Activated naive CD4-positive, alpha-beta T cell treated with anti-CD3 and anti-CD28 coated beads, Interleukin-2, amount 50 U/mL, for 16 hours (primary cell): Measurements from ENCODE around the gene NOL4L.
"Not testable (repeated sequence)": the region's sequence is repeated elsewhere in the genome, so short reads cannot be mapped to it uniquely, and the experiment has no call there.

Experiments
- DNase-seq: peaks from one replicate; pipeline ENCODE4 v3.0.0-alpha.2; 2020

NOL4L gene

DNA sequence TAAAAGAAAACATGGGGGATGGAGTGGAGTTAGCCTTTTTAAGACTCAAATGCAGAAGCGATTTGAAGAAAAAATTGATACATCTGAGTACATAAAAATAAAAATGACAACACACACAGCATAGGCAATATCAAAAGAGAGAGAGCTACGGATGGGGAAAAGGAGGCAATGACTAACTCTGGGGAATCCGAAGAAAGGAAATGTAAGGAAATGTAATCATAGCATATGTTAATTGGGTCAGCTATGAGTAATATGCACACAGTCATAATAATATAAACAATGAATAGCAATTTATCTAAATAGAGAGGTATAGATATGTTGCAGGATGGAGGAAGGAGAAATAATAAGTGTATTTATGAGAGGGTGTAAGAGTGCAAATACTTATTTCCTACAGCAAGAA, 83.4 kb downstream of the NOL4L start:
- DNase-seq, result no peak

DNA sequence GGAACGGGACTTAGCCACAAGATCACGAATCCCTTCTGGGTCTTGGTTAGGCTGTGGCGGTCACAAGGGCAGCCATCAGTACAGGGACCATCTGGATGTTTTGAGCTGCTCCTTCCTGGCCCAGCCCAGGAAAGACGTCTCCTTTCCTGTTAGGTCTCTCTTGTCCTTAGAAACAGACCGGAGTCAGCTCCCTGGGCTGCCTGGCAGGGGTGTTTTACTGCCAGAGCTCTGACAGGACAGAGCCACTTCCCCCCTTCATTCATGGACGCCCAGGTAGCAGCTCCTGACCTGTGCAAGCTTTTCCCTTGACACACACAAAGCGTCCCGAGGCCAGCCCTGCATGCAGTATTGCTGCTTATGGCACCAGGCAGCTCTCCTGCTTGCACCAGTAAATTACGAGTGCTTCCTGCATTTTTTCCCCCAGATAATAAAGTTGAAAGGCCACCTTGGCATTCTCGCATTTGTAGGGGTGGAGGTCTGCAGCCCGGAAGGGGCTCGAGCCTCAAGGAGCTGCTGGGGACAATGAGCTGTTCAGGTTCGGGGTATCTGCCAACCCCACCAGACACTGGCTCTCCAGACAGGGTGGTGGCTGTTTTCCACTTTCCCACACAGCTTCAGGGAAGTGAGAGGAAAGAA, 87.4 kb downstream of the NOL4L start:
- no peak for DNase-seq

DNA sequence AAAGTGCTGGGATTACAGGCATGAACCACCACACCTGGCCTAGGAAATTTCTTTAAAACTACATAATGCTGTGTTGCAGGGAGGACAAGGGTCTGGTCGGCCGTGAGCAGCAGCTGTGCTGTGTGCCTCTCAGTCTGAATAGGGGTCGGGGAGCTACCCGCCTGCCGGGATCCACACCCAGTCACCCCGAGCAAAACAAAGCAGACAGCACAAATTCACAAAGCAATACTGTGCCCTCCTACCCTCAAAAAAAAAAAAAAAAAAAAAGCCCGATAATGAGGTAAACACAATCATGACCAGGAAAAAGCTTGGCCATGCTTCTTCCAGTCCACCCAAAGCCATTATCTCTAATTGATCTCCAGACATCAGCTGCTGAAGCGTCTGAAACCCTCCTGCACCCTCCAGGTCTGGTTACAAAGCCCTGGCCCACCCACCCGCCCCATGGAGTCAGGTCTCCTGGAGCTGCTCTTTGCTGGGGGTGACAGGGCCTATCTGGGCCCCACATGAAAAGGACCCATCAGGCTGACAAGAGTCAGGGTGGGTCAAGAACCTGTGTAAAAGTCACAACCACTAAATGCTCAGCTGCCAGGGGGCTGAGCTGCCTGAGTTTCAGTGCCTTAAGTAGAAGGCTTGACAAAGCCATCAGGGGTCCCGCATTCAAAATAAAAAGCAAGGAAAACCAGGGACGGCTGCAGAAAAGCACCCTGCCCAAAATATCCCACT, 88.2 kb downstream of the NOL4L start:
- no peak for DNase-seq

DNA sequence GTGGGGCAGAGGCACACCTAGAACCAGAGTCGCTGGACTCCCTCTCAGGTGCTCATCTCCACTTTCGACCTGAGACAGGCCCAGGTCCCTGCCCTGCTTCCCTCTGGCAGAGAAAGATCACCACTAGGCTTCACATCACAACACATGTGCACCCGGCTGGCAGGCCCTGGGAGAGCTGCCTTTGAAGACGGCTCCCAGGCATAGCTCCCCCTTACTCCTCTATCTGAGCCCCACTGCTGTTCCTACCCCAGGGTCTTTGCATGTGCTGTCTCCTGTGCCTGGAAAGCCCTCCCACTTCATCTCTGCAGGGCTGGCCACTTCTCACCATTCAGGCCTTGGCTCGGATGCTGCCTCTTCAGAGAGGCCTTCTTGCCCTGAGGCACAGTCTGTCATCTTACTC, 89.2 kb downstream of the NOL4L start:
- no peak for DNase-seq

DNA sequence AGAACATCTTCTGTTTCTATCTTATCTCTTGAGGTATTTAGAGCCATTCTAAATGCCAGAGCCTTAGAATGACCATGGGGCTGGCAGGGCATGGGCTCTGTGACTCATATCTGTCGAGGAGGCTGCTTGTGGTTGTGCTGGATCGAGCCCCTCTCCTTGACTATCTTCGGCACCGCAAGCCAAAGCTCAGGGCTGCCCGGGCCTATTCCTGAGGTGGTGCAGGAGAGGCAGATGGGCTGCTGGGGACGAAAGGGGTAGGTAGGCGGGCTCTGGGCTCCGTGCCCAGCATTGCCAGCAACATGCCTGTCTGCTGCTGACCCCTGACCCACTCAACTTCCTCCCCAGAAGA, 89.9 kb downstream of the NOL4L start:
- no peak for DNase-seq

DNA sequence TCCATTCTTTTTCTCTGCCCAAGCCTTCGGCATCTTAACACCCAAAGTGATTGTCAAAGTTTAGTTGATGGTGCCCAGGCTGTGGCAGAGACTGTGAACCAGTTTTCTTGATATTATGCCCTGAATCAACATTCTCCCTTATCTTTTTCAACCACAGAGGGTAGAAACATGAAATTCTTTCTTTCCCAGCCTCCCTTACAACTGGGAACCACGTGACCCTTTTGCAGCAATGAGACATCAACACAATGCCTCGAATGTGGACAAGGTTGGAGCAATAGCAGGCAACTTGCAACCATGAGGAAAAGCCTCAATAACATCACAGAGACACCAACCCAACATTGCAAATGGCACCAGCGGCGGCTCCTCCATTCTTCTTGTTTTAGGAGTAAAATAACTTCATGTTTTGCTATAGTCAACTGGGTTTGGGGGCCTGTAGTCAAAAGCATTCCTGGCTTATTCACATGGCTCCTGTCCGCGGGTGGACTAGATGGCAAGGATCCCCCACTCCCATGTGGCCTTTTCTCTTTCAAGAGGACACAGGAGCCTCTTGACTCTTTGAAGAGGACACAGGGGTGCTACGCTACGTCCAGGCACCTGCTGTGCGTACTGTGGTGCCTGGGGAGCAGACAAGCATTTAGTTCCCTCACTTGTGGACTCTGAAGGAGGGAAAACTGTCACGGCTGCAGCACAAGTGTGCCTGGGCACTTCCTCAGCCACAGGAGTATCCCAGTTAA, 90.5 kb downstream of the NOL4L start:
- no peak for DNase-seq

DNA sequence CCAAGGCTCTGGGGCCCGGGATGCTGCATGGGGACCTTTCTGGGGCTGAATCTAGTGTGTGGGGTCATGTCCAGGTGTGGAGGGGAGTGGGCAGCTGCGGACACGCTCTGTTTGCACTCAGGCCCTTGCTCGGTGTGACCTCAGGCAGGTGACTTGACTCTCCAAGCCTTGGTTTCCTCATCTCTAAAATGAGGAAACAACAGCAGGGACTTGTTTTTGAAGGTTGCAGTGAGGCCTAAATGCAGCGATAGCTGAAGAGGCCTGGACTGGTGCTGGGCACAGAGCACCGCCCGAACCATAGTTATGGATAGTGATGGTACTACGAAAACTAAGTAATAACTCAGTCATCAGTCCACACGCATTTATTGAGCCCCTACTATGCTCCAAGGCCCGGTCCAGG, 91.8 kb downstream of the NOL4L start:
- no peak for DNase-seq

DNA sequence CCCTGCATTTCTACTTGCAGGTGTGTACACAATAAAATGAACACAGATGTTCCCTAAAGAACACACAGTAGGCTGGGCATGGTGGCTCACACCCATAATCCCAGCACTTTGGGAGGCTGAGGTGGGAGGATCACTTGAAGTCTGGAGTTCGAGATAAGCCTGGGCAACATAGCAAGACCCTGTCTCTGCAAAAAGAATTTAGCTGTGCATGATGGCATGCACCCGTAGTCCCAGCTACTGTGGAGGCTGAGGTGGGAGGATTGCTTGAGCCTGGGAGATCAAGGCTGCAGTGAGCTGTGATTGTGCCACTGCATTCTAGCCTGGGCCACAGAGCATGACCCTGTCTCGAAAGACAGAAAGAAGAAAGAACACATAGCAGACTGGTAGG, 93.4 kb downstream of the NOL4L start:
- DNase-seq, result not testable (repeated sequence)

DNA sequence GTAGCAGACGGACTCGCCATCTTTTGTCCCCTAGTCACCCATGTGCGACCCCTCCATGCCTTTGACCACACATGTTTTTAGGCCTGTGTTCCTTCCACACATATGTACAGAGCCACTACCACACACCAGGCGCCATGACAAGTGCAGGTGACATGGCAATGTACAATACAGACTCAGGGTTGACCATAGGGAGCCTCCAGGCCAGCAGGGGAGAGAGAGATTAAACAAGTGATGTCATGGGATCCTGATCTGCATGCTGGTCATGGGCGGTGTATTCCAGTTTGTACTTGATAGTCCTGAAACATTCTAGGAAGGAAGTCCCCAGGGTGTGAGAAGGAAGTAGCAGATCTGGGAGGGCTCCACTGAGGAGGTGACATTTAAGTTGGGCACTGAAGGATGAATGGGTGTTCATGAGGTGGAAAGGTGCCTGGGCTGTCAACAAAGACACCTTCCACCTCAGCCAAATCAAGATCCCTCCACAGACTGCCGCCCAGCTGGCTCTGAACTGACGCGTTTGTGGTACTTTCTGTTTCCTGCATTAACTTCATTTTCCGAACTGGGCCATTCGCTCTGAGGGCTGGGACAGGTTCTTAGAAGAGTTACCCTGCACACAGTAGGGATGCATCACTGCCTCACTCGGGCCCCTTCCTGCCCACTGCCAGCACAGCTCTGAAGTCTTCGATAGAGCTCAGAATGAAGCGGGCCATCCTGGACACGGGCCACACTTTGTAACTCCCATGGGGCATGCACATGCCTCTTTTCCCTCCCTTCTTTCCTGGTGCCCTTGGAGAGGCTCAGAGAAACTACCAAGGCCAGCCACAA, 94.0 kb downstream of the NOL4L start:
- DNase-seq, result no peak

DNA sequence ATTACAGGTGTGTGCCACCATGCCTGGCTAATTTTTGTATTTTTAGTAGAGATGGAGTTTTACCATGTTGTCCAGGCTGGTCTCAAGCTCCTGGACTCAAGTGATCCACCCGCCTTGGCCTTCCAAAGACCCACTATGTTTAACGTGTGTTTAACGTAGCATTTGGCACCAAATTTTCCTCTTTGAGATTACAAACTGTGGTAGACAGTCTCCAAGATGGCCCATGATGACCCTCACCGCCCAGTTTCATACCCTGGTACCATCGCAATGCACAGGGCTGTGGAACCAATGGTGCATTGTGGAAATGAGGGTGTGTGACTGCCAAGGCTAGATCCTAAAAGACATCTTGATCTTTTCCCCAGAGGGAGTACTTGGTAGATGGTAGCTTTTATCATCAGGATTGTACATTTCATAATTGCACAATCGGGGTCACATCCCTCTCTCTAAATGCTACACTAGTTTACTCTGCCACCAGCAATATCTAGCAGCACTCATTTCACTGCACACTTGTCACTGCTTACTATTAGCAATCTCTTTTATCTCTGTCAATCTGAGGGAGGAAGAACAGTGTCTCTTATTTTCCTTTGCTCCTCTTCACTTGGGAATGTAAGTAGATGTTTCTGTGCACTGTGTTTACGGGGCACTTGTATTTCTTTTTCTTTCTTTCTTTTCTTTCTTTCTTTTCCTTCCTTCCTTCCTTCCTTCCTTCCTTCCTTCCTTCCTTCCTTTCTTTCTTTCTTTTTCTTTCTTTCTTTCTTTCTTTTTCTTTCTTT, 96.9 kb downstream of the NOL4L start:
- no peak for DNase-seq

DNA sequence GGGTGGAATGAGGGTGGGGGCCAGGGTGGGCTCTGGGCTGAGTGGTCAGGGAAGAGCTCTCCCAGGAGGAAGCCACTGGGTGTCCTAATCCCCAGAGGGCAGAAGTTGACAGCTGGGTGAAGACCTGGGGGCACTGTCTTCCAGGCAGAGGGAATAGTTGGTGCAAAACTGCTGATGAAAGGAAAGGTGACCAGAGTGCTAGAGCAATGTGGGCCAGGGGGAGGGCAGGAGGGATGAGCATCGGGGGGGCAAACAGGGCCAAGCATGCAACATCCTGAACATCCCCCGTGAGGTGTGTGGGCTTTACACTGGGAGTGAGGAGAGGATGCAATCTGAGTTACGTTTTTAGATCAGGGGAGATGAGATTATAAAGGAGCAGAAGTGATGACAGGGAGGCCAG, 97.8 kb downstream of the NOL4L start:
- no peak for DNase-seq

DNA sequence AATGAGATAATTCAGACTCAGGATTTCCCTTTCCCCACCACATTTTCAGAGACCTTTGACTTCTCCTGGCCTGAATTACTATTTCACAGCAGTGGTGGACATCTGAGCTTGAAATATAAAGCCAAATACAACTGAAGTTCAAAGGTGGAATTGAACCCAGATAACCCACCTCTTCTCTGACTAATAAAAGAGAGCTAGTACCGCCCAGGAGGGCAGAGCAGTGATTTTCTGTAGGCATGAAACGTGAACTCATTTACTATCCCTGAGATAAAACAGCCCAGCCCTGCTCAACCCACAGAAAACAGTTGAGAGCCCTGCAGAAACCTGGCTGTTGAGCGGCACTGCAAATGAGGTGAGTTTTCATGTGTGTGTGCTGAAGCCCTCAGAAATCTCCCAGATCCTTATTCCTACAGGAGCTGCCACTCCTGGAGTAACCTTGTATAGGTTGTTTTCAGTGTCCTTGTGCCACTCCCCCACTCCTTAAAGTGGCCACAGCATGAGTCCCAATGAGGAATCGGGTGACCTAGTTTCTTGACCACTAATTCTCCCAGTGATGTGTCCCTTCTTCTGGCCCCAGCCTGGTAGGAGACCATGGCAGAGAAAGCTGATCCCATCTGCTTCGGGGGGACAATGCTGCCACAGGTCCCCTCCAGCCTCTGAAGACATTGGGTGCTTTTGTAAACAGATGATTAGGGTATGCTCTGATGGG, 99.2 kb downstream of the NOL4L start:
- no peak for DNase-seq

DNA sequence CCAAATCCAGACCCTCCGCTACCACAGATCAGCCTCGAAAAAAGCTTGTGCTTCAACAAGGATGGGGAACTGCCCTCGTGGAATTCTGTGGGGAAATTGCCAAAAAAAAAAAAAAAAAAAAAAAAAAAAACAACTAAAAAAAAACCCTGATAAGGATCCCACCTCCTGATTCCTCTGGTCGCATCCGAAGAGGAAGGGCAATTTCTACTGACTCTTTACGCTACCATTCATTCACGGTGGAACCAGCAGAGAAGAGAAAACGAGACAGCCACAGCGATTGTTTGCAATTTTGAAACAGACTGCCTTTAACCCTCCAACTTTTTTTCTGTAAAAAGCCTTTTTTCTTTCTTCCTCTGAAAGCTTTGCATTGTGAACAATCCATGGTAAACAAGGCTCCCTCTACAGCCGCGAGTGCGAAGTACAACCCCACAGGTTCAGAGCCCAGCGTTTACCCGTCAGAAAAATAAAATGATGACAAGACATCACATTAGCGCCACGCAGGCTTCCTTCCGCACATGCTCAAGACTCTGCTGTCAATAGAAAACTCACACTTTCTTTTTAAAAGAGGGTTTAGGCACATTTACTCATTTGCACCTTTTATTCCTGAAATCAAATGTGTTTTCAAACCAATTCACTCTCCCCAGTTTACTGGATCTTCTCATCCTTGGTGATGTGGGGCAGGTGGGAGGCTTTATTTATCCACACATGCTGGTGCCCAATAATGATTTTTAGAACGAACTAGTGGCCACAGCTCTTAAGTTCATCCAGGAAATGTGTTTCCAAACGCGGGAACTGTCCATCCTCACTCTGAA, 100.0 kb downstream of the NOL4L start:
- peak; percentile 85 for DNase-seq

DNA sequence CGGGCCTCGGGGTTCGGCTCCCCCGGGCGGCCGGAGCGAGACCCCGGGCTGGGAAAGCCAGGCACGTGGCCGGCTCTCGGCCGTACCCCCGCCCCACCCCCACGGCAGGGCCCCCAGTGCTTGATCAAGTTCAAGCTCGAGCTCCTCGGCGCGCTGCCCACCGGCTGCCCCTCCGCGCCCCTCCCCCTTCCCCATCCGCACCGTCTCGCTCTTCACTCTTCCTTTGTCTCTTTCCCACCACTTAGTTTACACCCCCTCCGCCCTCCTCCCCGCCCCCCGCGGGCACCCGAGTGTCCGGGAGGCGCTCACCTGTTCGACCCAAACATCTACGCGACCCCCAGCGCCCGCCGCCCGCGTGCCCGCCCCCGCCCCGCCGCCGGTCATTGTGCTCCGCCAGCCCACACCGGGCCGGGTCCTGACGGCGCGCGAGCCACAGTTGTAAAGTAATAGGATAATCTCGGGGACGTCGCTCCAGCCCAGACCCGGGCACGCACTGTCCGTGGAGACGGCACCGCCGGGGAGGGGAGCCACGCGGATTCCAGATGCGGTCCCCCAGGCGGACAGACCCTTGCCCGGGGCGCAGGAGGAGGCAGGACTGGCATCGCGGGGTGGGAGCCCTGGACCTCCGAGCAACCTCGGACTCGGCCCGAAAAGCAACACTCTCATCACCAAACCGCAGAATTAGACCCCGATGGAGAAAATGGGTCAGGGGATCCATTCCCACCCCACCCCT, 100.7 kb downstream of the NOL4L start:
- peak; percentile 38 for DNase-seq

DNA sequence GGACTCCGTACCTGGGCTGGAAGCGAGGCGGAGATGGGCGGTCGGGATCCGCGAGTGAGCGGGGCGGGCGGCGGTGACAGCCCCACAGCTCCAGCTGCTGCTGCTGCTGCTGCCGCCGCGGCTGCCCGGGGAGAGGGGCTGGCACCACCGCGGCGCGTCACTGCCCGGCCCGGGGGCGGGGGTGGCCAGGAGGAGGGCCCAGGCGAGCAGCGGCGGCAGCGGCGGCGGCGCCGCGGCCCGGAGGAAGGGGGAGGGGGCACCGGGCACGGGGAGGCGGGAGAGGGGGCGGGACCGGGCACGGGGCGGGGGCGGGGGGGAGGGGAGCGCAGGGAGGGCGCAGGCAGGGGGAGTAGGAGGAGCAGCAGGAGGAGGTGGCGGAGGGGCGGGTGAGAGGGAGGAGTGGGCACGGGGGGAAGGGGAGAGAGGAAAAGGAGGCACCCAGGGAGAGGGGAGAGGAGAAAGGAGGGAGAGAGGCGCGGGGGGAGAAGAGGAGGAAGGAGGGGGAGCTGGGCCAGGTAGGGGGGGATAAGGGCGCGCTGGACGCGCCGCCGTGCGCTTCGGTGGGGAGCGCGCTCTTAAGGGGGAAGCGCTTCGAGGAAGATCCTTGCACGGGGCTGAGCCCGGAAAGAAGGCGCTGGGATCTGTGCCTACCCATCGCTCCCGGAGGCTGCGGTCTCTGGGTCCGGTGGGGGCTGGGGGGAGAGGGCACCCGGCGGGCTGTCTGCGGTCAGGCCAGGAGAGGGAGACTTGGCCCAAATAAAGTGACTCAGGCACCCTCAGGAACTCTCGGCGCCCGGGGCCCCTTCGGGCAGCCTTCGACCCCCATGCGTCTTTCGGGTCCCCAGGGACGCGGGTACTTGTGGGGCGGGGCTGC, 101.5 kb downstream of the NOL4L start:
- peak; percentile 66 for DNase-seq

DNA sequence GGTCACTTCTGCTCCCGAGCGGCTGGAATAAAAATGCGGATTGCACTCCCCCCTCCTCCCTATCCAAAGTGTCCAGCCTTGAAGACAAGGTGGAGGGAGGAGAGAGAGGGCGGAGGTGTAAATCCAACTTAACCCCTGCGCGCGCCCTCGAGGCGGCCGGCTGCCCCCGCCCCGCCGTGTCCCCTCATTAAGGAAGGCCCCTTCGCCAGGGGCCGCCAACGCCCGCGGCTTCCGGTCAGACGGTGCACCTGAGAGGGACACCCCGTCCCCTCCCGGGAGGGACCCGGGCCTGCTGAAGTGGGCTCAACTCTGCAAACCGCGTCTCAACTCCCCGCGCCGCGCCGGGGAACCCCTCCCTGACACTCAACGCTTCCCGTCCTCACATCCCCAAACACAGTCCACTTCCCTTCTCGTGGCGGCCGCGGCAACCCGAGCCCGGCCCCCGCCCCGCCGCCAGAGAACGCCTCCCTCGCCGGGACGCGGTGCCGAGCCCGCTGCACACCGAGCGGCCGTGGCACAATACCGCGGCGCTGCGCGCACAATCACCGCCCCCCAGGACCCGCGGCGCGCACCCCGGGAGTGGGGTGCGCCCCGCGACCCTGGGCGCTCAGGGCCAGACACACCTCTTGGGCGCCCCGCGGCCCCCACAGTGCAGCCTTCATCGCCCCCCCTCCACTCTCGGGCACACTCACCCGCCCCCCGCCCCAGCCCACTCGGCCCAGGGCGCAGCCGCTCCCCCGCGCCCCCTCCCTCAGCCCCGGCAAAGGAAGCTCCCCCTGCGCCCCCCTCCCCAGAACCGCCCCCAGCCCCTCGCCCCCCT, 102.5 kb downstream of the NOL4L start:
- DNase-seq, result peak; percentile 33

DNA sequence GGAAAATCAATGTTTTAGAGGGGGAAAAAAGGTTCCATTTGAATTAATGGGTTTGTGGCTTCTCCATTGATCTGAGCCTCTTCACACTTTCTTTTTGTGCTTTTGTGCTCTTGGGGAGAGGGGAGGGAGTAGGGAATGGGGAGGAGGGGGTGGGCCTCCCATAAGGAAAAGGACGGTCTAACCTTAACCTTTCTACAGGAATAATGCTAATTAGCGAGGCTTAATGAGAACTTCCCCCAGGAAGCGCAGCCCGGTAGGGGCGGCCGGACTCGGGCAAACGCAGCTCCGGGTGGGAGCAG, 103.0 kb downstream of the NOL4L start:
- DNase-seq, result no peak

DNA sequence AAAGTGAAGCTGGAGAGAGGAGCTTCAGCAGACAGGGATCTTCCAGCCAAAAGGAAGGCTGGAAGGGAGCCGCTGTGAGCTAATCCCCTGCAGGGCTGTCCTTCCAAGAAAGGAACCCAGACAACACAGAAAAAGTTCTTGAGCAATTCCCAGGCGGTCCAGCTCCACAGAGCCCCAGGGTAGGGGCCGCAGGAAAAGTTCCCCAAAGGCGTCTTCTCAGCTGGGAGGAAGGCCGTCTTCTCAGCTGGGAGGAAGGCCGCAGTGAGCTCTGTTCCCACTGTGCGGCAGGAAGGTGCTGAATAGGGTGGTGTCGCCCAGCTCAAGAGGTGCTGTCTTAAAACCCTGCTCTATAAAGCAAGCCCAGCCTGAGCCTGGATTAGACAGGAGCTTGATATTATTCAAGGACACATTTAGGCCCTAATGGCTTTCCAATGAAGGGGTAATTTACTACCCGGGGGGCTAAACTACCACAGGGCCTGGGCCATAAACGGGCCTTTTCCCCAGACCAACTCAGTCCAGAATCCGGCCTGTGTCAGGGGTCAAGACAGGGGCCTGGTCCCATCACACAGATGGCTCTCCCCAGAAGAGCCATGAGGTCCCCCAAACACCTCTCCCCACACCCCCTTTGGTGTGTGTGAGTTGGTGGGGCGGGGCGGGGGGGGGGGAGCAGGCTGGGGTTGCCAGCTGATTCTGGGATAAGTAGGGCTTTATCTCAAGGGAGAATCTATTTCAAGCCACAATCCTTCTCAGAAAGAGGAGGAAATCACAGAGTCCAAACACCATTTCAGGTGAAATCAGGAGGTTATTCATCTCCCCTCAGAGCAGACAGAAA, 103.6 kb downstream of the NOL4L start:
- DNase-seq, result no peak
